Mesodermal cell (in vitro differentiated cells): ENCODE data around the gene RRBP1.
"Not testable (repeated sequence)": the region's sequence is repeated elsewhere in the genome, so short reads cannot be mapped to it uniquely, and the experiment has no call there.

ENCODE experiments used
- H3K27ac ChIP-seq: 2 replicates; pipeline ENCODE4 v1.7.0; 2013; ENCODE audit warnings: mild to moderate bottlenecking, low read depth, low read length, moderate library complexity; ENCODE audit not compliant: severe bottlenecking
- H3K36me3 ChIP-seq: 2 replicates; pipeline ENCODE4 v1.7.1; 2013; ENCODE audit warnings: mild to moderate bottlenecking, low read length, moderate library complexity; ENCODE audit not compliant: control insufficient read depth, insufficient read depth
- H3K4me1 ChIP-seq: one replicate; pipeline ENCODE4 v1.7.1; 2013; ENCODE audit warnings: mild to moderate bottlenecking, low read length; ENCODE audit not compliant: insufficient read depth, control insufficient read depth, poor library complexity, severe bottlenecking
- H3K4me3 ChIP-seq: 2 replicates; pipeline ENCODE4 v1.7.0; 2013; ENCODE audit warnings: low read length, control low read depth, mild to moderate bottlenecking; ENCODE audit not compliant: insufficient read depth, poor library complexity, severe bottlenecking; ENCODE audit errors: extremely low read depth
- H3K9me3 ChIP-seq: 2 replicates; pipeline ENCODE4 v1.7.1; 2013; ENCODE audit warnings: mild to moderate bottlenecking, low read length, moderate library complexity; ENCODE audit not compliant: control insufficient read depth
- WGBS, 2 experiments: methylation state at CpG; one replicate each; pipeline ENCODE4 v1.1.5; 2013; ENCODE audit warnings: missing lambda C conversion rate in 2 of 2; ENCODE audit not compliant: insufficient coverage in 2 of 2; 5-methylcytosine and 5-hydroxymethylcytosine counted together

The RRBP1 gene

GRCh38 chr20:17708675-17709360 is 26.8 kb upstream of the RRBP1 start:
- no peaks in the 10 kb centered on the region for H3K9me3 ChIP-seq
- peak overlapping the region; percentile 66 for H3K27ac ChIP-seq
- H3K4me1 ChIP-seq, result peaks cover 19% of the 10 kb centered on the region
- WGBS, 2 experiments, result 96 to 98% methylated on average over 4 to 5 of the region's 7 CpGs
- H3K4me3 ChIP-seq, result no peak overlapping the region
- no peaks in the 10 kb centered on the region for H3K36me3 ChIP-seq

DNA sequence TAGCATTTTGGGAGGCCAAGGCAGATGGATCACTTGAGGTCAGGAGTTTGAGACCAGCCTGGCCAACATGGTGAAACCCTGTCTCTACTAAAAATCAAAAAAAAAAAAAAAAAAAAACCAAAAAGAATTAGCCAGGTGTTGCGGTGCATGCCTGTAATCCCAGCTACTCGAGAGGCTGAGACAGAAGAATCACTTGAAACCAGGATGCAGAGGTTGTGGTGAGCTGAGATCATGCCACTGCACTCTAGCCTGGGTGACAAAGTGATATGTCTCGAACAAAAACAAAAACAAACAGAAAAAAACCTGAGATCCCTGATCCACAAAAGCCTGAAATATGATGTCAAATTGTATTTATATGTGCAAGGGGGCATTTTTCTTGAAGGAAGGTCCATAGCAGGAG is 25.9 kb upstream of the RRBP1 start:
- H3K4me1 ChIP-seq, result peaks cover 19% of the 10 kb centered on the region
- not testable (repeated sequence) for H3K36me3 ChIP-seq, H3K27ac ChIP-seq, H3K4me3 ChIP-seq, H3K9me3 ChIP-seq
- WGBS, 2 experiments, result 84 to 100% methylated on average over 1 to 2 of the region's 3 CpGs

DNA sequence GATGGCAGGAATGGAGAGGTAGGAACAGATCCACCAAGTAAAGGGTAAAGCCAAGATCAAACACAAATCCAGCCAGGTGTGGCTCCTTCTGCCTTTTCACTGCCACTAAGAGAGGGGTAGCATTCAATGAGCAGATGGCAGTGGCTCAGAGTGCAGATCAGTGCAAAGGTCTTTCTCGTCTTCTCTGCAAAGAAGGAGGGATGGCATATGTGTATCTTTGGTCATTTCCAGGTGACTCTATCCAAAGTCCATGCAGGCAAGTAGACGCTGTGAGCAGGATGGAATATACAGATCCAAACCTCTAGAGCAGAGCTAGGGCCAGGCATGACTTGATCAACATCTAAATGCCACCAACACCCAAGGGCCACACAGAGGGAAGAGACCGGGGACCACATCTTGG is 24.6 kb upstream of the RRBP1 start:
- H3K4me1 ChIP-seq, result peaks cover 19% of the 10 kb centered on the region
- no peaks in the 10 kb centered on the region for H3K36me3 ChIP-seq
- WGBS, 2 experiments, result 92% methylated on average over 2 to 3 of the region's 3 CpGs
- no peak overlapping the region for H3K27ac ChIP-seq
- H3K4me3 ChIP-seq, result no peak overlapping the region
- H3K9me3 ChIP-seq, result no peaks in the 10 kb centered on the region

GRCh38 chr20:17705916-17706315 is 23.9 kb upstream of the RRBP1 start:
- H3K4me3 ChIP-seq, result no peak overlapping the region
- no peaks in the 10 kb centered on the region for H3K36me3 ChIP-seq
- no peak overlapping the region for H3K27ac ChIP-seq
- WGBS, 2 experiments, result 77 to 100% methylated on average over 3 to 4 of the region's 4 CpGs
- peaks cover 15% of the 10 kb centered on the region for H3K4me1 ChIP-seq
- H3K9me3 ChIP-seq, result no peaks in the 10 kb centered on the region

DNA sequence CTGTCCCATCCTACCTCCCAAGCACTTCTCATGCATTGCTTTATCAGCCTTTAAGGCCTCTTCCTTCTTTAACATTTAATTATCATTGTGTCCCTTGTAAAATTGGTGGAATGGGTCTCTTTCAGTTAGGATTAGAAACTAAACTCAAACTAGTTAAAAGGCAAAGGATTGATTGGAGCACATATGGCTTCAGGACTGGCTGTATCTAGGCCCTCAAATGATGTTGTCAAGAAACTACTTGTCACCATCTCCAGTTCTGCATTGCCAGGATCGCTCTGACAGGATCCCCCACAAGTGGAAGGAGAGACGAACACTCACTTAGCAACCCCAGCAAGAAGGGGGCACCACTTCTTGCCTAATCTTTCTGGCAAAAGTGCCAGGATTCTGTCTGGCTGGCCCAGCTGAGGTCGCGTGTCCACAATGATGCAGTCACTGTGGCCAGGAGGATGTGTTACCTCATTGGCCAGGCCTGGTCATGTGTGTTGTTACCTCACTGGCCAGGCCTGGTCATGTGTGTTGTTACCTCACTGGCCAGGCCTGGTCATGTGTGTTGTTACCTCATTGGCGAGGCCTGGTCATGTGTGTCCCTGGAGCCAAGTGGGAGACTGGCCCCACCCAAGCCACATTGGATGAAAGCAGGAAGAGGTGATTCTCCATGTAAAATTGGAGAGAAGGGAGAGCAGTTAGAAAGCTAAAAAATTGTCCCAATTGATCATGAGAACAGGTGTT is 22.7 kb upstream of the RRBP1 start:
- 89 to 97% methylated on average over 4 to 5 of the region's 5 CpGs for WGBS, 2 experiments
- Histone ChIP-seq H3K9me3 (no peaks in the 10 kb centered on the region), H3K27ac (no peak overlapping the region), H3K4me1 (peaks cover 5% of the 10 kb centered on the region), H3K4me3 (no peak overlapping the region), H3K36me3 (no peaks in the 10 kb centered on the region)

- 88 to 100% methylated on average over 2 of the region's 4 CpGs for WGBS, 2 experiments
- Histone ChIP-seq H3K4me3 (no peak overlapping the region), H3K9me3 (no peaks in the 10 kb centered on the region), H3K27ac (no peak overlapping the region), H3K4me1 (no peaks in the 10 kb centered on the region), H3K36me3 (no peaks in the 10 kb centered on the region)
Observed at GRCh38 chr20:17701826-17702225, 19.8 kb upstream of the RRBP1 start.

DNA sequence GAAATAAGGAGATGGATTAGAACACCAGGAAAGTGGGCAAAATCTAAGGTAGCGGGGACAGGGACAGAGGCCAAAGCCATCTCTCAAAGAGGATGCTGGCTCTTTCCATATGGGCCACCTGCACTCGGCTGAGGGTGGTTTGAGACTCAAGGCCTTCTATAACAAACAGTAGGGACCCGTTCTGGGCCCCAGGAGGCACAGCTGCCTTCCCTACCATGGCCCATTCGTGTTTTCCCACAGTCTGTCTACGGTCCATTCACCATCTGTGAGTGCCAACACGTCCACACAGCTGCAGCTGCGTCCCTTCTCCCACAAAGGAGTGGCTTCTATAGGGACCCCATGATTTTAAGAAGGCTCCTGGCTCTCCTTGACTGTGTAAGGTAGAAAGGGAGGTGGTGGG is 18.6 kb upstream of the RRBP1 start:
- Histone ChIP-seq H3K9me3 (no peaks in the 10 kb centered on the region), H3K36me3 (no peaks in the 10 kb centered on the region), H3K4me1 (no peaks in the 10 kb centered on the region), H3K4me3 (no peak overlapping the region), H3K27ac (no peak overlapping the region)
- 84 to 86% methylated on average over 5 to 7 of the region's 7 CpGs for WGBS, 2 experiments

- no peaks in the 10 kb centered on the region for H3K36me3 ChIP-seq
- no peak within 1 kb of the TSS for H3K4me3 ChIP-seq
- H3K27ac ChIP-seq, result no peak within 1 kb of the TSS
- H3K4me1 ChIP-seq, result no peaks in the 10 kb centered on the region
- WGBS, 2 experiments, result 70 to 80% methylated on average over 3 of the region's 3 CpGs
- H3K9me3 ChIP-seq, result no peaks in the 10 kb centered on the region
Observed at GRCh38 chr20:17699931-17700351, 17.9 kb upstream of the RRBP1 start, which contains the start of gene BANF2. BANF2 (plus strand) TSS chr20:17699966; CDS start chr20:17725026, 25,060 bp downstream.

DNA sequence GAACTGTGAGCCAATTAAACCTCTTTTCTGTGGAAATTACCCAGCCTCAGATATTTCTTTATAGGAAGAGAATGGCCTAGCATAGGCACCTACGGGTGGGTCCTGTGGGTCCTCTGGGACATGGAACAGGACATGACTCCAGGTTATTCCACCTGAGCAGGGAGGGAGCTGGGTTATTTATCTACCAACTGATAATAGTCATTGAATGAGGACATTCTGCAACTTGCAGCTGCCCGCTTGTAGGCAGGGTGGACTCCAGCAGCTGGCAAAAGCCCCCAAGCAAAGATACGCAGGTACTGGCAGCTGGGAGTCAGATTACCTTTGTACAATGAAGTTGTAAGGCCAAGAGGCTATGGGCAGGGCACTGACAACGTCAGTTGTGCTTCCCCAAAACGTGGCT is 16.3 kb upstream of the RRBP1 start:
- H3K36me3 ChIP-seq, result no peaks in the 10 kb centered on the region
- H3K4me1 ChIP-seq, result no peaks in the 10 kb centered on the region
- WGBS, 2 experiments, result 70 to 76% methylated on average over 5 of the region's 5 CpGs
- no peaks in the 10 kb centered on the region for H3K9me3 ChIP-seq
- no peak overlapping the region for H3K4me3 ChIP-seq
- H3K27ac ChIP-seq, result no peak overlapping the region

DNA sequence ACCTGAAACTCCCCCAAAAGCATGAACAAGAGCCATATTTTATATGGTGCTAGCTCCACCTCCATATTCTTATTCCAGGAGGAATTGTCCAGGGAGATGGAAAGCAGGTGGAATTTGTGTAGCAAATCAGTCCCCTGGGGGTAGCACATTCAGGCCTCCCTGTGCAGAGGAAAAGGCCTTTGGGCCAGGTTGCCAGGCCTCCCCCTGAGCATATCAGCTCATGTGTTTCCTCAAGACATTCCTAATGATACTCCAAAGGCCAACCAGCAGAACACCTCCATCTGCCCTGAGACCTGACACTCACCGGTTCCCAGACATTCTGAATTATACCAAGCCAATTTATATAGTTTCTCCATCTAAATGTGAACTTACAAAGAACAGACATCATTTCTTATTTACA is 15.1 kb upstream of the RRBP1 start:
- H3K36me3 ChIP-seq, result no peaks in the 10 kb centered on the region
- no peaks in the 10 kb centered on the region for H3K4me1 ChIP-seq
- H3K9me3 ChIP-seq, result no peaks in the 10 kb centered on the region
- H3K4me3 ChIP-seq, result no peak overlapping the region
- H3K27ac ChIP-seq, result no peak overlapping the region
- WGBS, 2 experiments, result 91 to 100% methylated on average over 1 of the region's 1 CpG

DNA sequence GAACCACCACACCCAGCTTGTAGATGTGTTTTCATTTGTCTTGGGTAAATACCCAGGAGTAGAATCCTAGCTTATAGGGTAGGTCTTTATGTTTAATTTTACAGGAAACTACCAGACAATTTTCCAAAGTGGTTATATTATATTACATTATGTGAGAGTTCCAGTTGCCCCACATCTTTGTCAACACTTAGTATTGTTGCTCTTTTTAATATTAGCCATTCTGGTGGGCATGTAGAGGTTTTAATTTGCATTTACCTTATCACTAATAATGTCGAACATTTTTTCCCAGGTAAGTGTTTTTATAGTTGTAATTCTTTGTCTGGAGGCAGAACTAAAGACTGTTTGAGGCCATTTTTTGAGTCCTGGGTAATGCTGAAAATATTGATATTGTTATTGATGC is 14.2 kb upstream of the RRBP1 start:
- no CpG with 5 or more reads among the region's 1 CpG for WGBS, 2 experiments
- Histone ChIP-seq H3K9me3 (no peaks in the 10 kb centered on the region), H3K27ac (no peak overlapping the region), H3K36me3 (no peaks in the 10 kb centered on the region), H3K4me3 (no peak overlapping the region), H3K4me1 (no peaks in the 10 kb centered on the region)
